ENCODE results near the gene VASH2. TPM values are rescaled to one million over a fixed set of nuclear protein-coding genes. Genes with fewer than 3 reads are reported as not detected.

The VASH2 gene
- polyA plus RNA-seq, 1 donor from 2014 or later = 65.2 TPM

DNA sequence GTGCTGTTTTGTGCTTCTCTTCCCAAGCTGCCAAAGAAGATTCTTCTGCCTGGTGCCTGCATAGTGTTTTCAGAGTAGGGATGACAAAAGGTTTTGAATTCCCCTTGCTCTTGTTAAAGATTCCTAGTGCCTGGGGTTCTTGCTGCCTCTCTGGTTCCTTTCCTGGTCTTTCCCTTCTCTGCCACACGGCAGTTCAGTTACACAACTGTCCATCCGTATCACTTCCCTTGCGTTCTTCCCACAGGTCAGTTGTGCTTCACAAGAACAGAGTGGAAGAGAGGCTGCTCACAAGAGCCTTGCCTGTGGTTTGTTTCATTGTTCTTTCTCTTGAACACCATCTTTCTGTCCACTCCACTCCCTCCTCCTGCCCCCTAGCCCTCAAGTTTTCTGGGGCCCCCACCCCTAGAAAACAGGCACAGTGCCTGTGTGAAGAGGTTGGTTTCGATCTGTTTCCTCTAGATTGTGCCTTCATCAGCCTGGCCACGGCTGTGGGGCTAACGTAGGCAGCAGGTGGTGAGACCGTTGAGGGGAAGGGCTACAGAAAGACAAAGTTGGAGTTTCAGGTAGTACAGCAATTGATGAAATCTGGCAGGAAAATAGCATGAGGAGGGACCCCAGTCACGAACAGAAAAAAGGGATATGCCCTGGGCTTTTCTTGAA lies 5.8 kb downstream of the VASH2 start:
- H3K79me2 ChIP-seq (replicated peaks; ENCODE audit: insufficient read depth, low read length) = peaks cover 17% of the 10 kb centered on the region
- H4K20me1 ChIP-seq (ENCODE audit: insufficient read depth) = no peaks in the 10 kb centered on the region

DNA sequence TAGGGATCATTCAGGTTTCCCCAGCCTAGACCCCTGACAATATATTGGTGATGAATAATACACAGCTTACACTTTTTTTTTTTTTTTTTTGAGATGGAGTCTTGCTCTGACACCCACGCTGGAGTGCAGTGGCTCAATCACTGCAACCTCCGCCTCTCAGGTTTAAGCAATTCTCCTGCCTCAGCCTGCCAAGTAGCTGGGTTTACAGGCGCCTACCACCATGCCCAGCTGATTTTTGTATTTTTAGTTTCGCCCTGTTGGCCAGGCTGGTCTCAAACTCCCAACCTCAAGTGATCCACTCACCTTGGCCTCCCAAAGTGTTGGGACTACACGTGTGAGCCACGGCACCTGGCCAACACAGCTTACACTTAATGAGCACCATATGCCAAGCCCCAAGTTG lies 7.2 kb downstream of the VASH2 start:
- no peaks in the 10 kb centered on the region for H3F3A ChIP-seq (ENCODE audit: insufficient read depth, low read length, poor library complexity, severe bottlenecking)
- no peak overlapping the region for H3K9ac ChIP-seq (ENCODE audit: low read length)
- H4K20me1 ChIP-seq (ENCODE audit: insufficient read depth) = no peaks in the 10 kb centered on the region
- no peaks in the 10 kb centered on the region for H3K9me2 ChIP-seq (ENCODE audit: insufficient read depth, low read length)
- H3K9me3 ChIP-seq (ENCODE audit: low read length) = no peaks in the 10 kb centered on the region
- no peak overlapping the region for H3K4me3 ChIP-seq (ENCODE audit: low read length)
- H3K27ac ChIP-seq (ENCODE audit: low read length) = no peak overlapping the region
- H3K79me2 ChIP-seq (replicated peaks; ENCODE audit: insufficient read depth, low read length) = peaks cover 6% of the 10 kb centered on the region
- H3K27me3 ChIP-seq (ENCODE audit: insufficient read depth, low read depth, low read length) = no peaks in the 10 kb centered on the region
- H3K4me2 ChIP-seq (ENCODE audit: low read length) = no peak overlapping the region
- H3K36me3 ChIP-seq (ENCODE audit: insufficient read depth, low read length) = peaks cover 12% of the 10 kb centered on the region
- TF ChIP-seq SMC3 (conservative IDR thresholded peaks at IDR 0.05; ENCODE audit: poor library complexity) (no peak), POLR2AphosphoS5 (IDR thresholded peaks at IDR 0.05) (no peak), TAF1 (IDR thresholded peaks at IDR 0.05; ENCODE audit: low read depth) (no peak), RAD21 (conservative IDR thresholded peaks at IDR 0.05) (no peak), MXI1 (conservative IDR thresholded peaks at IDR 0.05; ENCODE audit: poor library complexity, severe bottlenecking) (no peak)
- TF ChIP-seq, protein P1, sequence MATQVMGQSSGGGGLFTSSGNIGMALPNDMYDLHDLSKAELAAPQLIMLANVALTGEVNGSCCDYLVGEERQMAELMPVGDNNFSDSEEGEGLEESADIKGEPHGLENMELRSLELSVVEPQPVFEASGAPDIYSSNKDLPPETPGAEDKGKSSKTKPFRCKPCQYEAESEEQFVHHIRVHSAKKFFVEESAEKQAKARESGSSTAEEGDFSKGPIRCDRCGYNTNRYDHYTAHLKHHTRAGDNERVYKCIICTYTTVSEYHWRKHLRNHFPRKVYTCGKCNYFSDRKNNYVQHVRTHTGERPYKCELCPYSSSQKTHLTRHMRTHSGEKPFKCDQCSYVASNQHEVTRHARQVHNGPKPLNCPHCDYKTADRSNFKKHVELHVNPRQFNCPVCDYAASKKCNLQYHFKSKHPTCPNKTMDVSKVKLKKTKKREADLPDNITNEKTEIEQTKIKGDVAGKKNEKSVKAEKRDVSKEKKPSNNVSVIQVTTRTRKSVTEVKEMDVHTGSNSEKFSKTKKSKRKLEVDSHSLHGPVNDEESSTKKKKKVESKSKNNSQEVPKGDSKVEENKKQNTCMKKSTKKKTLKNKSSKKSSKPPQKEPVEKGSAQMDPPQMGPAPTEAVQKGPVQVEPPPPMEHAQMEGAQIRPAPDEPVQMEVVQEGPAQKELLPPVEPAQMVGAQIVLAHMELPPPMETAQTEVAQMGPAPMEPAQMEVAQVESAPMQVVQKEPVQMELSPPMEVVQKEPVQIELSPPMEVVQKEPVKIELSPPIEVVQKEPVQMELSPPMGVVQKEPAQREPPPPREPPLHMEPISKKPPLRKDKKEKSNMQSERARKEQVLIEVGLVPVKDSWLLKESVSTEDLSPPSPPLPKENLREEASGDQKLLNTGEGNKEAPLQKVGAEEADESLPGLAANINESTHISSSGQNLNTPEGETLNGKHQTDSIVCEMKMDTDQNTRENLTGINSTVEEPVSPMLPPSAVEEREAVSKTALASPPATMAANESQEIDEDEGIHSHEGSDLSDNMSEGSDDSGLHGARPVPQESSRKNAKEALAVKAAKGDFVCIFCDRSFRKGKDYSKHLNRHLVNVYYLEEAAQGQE (IDR thresholded peaks at IDR 0.05; ENCODE audit: borderline replicate concordance) = no peak
- H2AFZ ChIP-seq (ENCODE audit: low read depth, low read length) = no peak overlapping the region

More for the DNA sequence above, 5.8 kb downstream of the VASH2 start:
- Histone ChIP-seq H3F3A (ENCODE audit: insufficient read depth, low read length, poor library complexity, severe bottlenecking) (no peaks in the 10 kb centered on the region), H2AFZ (ENCODE audit: low read depth, low read length) (no peak overlapping the region), H3K9me2 (ENCODE audit: insufficient read depth, low read length) (no peaks in the 10 kb centered on the region), H3K27ac (ENCODE audit: low read length) (no peak overlapping the region), H3K9me3 (ENCODE audit: low read length) (no peaks in the 10 kb centered on the region), H3K4me2 (ENCODE audit: low read length) (no peak overlapping the region), H3K27me3 (ENCODE audit: insufficient read depth, low read depth, low read length) (no peaks in the 10 kb centered on the region), H3K4me3 (ENCODE audit: low read length) (no peak overlapping the region), H3K36me3 (ENCODE audit: insufficient read depth, low read length) (peaks cover 12% of the 10 kb centered on the region), H3K9ac (ENCODE audit: low read length) (no peak overlapping the region)
- TF ChIP-seq POLR2AphosphoS5 (IDR thresholded peaks at IDR 0.05) = no peak
- TF ChIP-seq EZH2 (IDR thresholded peaks at IDR 0.05; ENCODE audit: borderline replicate concordance, insufficient read depth, low read length, poor library complexity, severe bottlenecking) = no peak
- TF ChIP-seq, protein P1 (IDR thresholded peaks at IDR 0.05; ENCODE audit: borderline replicate concordance) = no peak
- TF ChIP-seq EP300 (conservative IDR thresholded peaks at IDR 0.05; ENCODE audit: poor library complexity, severe bottlenecking) = no peak
- TF ChIP-seq CTCF (IDR thresholded peaks at IDR 0.05; ENCODE audit: poor library complexity, severe bottlenecking) = no peak
- TF ChIP-seq RAD21 (conservative IDR thresholded peaks at IDR 0.05) = no peak
- TF ChIP-seq TAF1 (IDR thresholded peaks at IDR 0.05; ENCODE audit: low read depth) = no peak
- TF ChIP-seq SMC3 (conservative IDR thresholded peaks at IDR 0.05; ENCODE audit: poor library complexity) = no peak
- TF ChIP-seq MXI1 (conservative IDR thresholded peaks at IDR 0.05; ENCODE audit: poor library complexity, severe bottlenecking) = no peak
